ENCODE data around the gene MXRA5.
"Not testable (repeated sequence)": the region's sequence is repeated elsewhere in the genome, so short reads cannot be mapped to it uniquely, and the experiment has no call there.

The MXRA5 gene, protein sequence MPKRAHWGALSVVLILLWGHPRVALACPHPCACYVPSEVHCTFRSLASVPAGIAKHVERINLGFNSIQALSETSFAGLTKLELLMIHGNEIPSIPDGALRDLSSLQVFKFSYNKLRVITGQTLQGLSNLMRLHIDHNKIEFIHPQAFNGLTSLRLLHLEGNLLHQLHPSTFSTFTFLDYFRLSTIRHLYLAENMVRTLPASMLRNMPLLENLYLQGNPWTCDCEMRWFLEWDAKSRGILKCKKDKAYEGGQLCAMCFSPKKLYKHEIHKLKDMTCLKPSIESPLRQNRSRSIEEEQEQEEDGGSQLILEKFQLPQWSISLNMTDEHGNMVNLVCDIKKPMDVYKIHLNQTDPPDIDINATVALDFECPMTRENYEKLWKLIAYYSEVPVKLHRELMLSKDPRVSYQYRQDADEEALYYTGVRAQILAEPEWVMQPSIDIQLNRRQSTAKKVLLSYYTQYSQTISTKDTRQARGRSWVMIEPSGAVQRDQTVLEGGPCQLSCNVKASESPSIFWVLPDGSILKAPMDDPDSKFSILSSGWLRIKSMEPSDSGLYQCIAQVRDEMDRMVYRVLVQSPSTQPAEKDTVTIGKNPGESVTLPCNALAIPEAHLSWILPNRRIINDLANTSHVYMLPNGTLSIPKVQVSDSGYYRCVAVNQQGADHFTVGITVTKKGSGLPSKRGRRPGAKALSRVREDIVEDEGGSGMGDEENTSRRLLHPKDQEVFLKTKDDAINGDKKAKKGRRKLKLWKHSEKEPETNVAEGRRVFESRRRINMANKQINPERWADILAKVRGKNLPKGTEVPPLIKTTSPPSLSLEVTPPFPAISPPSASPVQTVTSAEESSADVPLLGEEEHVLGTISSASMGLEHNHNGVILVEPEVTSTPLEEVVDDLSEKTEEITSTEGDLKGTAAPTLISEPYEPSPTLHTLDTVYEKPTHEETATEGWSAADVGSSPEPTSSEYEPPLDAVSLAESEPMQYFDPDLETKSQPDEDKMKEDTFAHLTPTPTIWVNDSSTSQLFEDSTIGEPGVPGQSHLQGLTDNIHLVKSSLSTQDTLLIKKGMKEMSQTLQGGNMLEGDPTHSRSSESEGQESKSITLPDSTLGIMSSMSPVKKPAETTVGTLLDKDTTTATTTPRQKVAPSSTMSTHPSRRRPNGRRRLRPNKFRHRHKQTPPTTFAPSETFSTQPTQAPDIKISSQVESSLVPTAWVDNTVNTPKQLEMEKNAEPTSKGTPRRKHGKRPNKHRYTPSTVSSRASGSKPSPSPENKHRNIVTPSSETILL (N-terminal part only)

DNA sequence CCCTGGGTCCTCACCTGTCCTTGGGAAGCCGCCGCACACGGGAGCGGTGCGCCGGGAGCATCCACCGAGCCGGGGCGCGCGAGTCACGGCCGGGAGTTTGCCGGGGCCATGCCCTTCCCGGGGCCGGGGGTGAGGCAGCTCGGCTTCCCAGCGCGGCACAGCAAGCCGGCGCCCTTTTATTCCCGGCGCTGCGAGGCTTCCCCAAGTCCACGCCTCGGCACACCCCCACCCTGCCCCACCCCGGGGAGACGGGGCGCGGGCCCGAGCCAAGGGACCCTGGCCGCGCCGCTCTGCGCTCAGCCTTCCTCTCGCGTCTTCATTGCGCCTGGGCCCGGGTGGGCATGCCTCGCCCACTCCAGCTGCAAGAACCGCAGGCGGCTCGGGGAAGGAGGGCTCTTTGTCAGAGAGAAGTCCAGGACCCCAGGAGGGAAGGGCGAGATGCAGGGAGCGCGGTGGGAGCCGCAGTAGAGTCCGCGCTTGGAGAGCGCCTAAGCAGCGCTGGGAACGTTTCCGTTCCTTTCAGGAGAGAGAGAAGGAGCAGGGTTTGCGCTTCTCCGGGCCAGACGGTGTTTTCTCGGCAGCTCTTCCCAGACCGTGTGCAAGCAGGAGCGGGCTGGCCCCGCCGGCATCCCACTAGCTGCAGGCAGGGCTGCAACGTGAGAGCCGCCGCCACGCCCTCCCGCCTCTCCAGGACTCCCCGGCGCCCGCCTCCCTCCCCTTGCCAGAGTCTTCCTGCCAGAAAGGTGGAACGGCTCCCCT lies at the start of gene MXRA5:
TSS of gene MXRA5 (minus strand) at position 152 of the 759 bp plus-strand sequence. CDS start 2,819 bp downstream, outside the sequence.
- no peak for FAIRE-seq

DNA sequence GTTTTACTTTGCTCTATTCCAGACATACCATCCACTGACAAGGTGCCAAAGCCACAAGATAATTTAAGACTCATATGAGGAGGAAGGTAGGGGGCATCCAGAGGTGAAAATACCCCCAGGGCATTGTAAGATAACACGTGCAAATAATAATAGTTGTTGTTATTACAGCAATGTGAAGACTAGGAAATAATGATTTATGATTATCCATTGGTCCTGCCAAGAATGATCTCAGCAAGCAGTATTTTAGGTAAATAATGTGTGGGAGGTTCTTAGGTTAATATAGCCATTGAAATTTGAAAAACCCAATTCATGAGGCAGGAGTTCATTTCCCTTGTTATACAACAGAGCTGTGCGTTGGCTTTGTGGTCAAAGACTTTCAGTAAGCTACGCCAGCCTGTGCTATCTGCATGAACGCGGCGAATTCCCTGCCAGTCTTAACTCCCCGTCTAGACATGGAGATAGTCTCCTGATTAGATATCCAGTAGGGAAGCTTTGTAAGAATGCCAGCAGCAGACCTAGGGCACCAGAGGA lies 47.2 kb upstream of the MXRA5 start:
- no peak for FAIRE-seq

DNA sequence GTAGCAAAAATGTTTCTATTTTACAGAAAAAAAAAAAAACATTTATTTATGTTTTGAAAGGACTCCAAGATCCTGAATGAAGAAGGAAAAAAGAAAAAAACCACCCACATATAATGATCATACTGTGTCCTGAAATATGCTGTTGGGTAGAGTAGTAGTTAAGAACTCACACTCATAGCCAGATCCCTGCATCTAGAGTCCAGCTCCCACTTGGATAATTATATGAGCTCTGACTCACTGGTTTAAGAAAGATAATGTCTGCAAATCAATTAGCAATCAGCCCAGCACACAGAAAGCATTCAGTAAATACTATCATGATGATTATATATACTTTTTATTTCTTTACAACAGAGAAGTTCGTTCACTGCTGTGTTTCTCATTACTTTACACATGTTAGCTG lies 46.7 kb upstream of the MXRA5 start:
- FAIRE-seq: peak; percentile 39

DNA sequence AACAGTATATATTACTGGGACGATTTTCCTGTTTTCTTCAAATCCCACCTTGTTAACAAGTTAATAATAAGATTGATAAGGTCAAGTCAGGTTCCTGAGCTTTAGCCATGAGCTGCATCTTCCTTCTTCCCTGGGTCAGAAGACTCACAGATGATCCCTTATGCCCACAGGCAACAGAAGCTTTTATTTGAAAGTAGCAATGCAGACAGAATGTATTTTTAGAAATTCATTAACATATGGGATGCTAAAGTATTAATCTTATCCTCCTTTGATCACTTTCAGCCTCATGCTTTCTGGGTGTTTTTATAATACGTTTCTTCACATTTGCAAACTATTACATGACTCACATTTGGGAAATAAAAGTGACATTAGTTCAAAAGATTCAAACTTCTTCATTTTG lies 42.0 kb upstream of the MXRA5 start:
- no peak for FAIRE-seq

DNA sequence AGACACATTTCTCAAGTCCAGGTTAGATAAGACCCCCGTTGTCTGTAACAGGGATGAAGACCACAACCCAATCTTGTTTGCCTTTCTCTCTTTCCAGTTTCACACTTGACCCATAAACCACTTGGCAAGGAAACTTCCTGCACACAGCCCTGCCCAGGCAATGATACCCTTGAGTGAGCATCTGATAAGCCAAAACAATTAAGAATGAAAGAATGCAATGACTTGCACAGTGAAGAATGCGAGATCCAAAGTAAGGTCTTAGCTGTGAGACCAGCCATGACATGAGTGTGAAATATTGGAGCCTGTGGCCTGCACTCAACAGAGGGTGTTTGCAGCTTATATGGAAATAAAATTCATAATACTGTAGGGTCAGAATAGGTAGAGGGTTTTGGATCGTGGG lies 37.9 kb upstream of the MXRA5 start:
- FAIRE-seq: no peak

DNA sequence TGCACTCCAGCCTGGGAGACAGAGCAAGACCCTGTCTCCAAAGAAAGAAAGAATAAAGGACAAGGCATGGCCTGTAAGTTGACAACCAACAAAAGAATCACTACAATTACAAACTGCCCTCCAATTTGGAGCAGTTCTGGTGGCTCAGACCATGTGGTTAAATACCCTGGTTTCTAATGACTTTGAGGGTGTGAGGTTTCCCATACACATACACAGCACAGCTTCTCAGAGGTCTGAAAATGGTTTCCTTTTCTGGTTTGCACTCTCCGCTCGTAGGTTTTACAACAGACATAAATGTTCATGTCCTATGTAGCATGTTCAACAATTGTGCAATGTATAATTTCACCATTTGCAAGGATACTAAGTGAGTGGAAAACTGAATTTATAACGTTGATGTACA lies 34.2 kb upstream of the MXRA5 start:
- FAIRE-seq: no peak

DNA sequence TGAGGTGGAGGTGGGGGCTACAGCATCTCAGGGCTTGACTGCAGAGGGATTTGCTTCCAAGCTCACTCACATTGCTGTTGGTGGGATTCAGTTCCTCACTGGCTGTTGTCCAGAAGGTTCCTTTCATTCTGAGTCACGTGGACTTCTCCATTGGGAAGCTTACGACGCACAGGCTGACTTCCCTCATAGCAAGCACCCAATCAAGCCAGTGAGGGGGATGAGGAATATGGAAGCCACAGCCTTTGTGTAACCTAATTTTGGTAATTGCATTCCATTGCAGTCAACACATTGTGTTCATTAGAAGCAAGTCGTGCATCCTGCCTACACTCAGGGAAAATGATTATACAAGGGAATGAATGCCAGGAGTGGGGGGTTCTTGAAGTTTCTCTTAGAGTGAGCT lies 32.7 kb upstream of the MXRA5 start:
- FAIRE-seq: no peak

DNA sequence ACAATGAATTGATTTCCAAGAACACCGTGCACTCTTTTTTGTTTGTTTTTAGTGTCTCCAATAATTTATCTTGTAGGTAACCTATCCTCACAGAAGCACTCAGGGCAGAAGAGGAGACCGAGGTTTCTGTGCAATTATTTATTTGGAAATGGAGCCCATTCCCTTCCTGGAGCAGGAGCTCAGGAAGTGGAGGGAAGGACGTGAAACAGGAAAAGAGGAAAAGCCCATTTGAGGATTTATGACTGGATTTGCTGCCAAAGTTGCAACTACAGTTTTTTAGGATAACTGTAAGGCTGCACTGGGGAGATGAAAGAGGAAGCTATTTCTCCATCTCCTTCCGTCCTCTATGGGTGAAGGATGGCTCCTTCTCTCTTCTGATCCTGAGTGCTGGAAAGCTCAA lies 31.7 kb upstream of the MXRA5 start:
- no peak for FAIRE-seq

DNA sequence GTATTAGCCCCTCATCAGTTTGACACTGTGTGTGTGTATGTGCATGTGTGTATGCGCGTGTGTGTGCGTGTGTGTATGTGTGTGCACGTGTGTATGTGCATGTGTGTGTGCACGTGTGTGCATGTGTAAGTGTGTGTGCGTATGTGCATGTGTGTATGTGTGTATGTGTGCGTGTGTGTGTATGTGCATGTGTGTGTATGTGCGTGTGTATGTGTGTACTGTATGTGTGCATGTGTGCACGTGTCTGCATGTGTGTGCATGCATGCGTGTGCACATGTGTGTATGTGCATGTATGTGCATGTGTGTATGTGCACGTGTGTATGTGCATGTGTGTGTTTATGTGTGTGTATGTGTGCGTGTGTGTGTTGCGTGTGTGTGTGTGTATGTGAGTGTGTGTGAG lies 31.1 kb upstream of the MXRA5 start:
- FAIRE-seq: no peak

DNA sequence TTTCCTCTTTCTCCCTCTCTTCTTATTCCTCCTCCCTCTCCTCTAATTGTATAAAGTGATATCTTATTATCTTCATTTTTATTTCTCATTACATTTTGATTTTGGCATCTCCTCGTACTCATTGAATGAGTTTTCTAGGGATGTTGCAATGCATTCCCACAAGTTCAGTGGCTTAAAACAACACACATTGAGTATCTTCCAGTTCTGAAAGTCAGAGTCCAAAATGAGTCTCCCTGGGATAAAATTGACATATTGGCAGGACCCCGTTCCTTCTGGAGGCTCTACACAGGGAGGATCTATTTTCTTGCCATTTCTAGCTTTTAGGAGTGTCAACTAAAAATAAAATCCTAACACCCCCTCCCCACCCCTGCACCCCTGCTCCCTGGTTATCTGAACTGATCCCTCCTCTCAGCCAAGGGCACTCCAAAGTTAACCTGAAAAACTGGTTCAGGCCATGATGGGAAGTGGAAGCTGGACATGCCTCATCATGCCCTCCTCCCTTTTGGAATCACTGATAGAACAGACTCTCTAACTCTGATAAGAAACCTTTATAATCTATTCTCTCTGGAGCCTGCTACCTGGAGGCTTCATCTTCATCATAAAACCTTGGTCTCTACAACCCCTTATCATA lies 29.5 kb upstream of the MXRA5 start:
- not testable (repeated sequence) for FAIRE-seq

DNA sequence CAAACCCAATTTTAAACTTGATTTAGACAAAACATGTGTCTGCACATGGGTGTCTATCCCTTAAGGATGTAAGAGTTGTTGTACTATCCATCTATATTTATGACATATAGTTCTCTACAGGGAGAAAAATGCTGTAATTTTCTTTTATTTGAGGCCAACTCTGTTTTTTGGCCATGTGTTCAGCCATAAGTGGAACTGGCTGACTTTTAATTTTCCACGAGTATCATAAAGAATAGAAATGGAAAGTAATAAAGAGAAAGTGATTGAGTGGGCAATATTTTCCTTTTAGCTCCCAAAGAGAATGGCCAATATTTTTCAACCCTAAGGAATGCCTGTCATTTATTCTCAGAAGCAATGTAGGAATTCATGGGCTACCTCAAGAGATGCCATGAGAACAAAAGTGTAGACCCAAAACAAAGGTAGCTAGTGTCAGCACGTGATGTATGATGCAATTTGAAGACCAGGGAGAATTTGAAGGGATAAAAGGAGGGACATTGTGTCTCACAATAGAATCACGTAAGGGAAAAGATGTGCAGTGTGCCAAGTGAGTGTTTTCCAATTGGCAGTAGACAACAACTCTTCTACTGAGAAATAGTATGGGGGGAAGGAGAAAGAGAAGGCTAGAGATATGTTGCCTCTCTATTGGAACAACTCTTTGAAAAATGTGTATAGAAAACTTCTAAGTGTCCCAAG lies 27.8 kb upstream of the MXRA5 start:
- FAIRE-seq: no peak

DNA sequence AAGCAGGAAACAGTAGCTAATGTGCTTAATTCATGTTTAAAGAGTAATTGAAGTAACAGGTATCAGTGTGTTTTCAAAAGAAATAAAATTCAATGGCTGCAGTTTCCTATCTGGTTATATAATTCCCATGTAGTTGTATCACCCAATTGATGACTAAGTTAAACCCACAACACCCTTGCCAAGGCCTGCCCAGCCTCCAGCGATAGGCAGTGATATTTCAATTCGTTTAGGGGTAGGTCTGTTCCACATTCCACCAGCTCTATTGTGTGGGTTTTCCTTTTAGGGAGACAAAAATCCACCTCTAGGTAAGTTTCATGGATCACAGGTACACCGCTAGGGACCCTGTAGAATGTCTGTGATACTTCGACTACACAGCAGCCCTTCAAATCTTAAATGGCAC lies 24.7 kb upstream of the MXRA5 start:
- no peak for FAIRE-seq

DNA sequence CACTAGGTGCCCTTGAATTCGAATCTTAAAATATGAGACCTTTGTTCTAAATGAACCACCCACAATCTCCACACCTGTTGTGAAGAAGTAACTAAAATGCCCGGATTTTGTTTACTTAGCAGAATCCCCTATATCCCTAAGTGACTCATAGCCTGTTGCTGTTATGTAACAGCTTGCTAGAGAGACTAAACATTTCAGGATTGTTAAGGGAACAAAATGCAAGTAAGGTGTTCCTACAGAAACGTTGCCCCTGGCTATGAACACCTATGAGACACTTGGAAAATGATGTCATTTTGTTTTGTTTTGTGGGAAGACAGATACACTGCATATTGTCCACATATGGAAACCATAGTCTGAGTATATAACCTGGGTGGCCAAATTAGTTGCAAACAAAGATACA lies 24.2 kb upstream of the MXRA5 start:
- FAIRE-seq: no peak

DNA sequence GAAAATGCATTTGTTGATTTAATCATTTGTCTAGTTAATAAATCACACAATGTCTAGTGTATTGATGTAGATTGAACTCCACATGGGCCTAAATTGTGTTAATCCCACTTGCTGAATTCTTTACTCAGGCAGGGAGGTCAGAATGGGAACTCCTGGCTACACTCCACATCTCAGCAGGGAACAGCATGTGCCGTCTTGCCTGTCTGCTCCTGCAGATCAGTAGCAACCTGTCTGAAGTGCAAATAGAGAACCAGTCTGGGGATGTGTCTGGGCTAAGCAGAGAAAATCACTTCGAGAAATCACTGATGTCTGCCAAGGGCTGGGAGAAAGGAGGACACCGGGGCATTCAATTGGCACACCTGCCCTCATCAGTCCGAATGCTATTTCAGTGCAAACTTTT lies 16.5 kb upstream of the MXRA5 start:
- FAIRE-seq: no peak

DNA sequence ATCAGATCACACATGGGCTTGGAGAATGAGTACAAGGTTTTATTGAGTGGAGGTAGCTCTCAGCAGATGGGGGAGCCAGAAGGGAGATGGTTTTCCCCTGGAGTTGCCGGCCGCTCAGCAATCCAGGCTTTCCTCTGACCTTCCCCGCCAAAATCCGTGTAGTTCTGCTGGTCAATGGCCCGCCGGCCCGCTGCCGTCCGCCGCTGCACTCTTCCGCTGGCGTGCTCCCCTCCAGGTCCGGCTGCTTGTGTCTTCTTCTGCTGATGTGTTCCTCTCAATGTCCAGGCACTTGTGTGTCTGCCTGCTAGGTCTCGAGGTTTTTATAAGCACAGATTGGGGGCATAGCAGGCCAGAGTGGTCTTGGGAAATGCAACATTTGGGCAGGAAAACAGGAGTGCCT lies 14.4 kb upstream of the MXRA5 start:
- no peak for FAIRE-seq

DNA sequence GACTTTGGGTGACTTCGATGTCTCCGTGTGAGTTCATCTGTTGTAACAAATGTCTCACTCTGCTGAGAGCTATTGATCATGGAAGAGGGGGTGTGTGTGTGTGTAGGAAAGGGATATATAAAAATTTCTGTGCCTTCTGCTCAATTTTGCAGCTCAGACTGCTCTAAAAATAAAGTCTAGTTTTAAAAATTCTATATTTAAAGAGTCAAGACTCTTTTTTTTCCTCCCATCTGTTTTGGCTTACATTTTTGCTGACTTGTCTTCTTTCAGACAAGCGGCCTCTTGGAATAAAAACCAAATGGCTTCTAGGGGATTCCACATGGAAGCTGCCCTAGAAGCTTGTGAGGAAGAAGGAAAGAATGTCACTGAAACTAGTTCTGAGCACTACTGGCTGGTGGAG lies 6.3 kb upstream of the MXRA5 start:
- not testable (repeated sequence) for FAIRE-seq

DNA sequence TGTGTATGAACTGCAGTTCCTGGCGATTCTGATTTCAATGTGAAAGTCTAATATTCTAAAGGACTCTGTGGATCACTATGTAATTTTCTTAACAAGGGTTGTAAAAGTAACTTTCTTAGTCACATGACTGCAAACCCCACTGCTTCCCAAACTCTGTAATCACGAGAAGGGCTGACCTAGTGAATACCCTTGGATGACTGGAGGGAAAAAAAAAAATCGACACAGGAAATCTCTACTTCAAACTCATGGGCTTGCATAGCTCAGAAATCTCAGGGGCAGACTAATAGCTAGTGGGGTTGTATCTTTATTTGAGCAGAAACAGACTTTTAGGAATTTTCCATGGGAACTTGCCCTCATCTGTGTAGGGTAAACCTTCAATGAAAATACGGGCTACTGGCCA lies 4.8 kb upstream of the MXRA5 start:
- no peak for FAIRE-seq

DNA sequence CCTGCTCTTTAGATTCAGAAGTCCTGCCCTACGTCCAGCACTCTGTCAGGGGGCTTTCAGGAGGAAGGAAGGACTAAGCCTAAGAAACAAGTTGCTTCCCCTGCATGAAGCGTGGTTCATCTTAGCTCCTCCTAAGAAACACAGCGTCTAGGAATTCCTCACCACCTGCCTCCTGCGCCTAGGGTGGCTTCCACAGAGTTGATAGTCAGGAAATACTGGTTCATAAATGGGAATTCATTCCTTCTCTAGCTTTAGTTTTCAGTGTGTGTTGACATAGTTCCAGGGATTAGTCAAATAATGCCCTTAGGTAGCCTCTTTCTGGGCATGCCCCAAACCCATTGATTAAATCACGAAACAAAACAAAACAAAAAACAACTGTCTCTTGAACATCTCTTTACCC lies 1.7 kb upstream of the MXRA5 start:
- FAIRE-seq: no peak

DNA sequence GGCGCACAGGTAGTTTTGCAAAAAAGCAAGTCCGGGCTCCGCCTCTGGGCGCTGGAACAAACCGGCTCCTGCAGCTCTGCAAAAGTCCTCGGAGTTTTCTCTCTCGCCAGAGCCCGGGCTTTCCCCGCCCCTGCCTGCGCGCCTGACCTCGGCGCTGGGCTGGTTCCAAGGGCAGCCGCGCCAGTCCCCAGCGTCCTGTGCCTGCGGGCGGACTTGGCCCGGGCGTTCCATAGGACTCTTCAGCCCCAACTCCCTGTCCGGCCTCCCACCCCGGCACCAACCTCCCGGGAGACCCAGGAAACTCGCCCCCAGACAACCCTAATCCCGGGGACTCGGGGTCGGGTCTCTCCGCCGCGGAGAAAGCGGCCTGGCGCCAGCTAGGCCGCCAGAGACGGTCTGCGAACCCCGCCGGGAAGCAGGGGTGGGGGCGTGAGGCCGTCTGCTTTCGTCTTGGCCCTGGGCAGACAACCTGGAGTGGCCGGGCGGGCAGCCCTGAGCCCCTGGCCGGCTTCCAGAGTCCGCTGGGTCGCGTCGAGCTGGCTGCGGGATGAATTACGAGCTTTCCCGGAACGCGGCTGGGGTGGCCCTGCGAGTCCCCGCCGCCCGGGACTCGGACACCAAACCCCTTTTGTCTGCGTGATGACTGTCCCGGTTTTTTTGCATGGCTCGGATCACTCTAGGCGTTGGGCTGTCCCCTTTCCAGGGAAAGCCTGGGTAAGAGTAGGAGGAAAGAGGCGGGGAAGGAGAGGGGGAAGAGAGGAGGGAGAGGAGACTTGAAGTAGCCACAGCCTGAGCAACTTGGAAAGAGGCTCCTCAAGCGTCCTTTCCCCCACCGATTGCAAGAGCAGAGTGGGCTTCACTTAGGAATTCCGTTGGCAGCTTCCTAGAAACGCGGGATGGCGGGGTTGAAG lies 916 bp downstream of the MXRA5 start:
- FAIRE-seq: no peak

DNA sequence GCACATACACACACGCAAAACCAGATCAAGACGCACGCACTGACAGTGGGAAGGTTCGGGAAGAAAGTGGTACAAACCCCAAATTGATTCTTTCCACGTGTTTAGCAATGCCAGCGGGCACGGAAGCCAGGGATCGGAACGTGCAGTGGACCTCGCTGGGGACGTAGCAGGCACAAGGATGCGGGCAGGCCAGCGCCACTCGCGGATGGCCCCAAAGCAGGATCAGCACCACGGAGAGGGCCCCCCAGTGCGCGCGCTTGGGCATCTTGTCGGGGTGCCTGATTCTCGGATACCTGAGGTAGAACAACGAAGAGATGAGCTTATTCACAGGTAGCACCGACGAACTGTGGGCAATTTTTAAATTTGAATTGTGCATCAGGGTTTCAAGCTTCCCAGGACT lies 2.9 kb downstream of the MXRA5 start:
- FAIRE-seq: not testable (repeated sequence)
